PC-9 (cell line): ENCODE measurements around the gene CD80. TPM values are rescaled to one million over a fixed set of nuclear protein-coding genes. Genes with fewer than 3 reads are reported as not detected.

Source experiments
- BruUV-seq: library from RNA; stranded (reverse); fragments of 400-500 nt; replicated peaks from 2 replicates; lab custom pipeline; 2021; lab: Mats Ljungman, UMichigan
- CTCF ChIA-PET: fragments of 300-600 bp; sonication (Branson Sonifier 250); formaldehyde crosslinking; loops from one replicate; lab custom pipeline; 2022; ENCODE audit warnings: antibody characterized with exemption; lab: Charles Lee
- POLR2A ChIA-PET: fragments of 300-600 bp; sonication (Branson Sonifier 250); formaldehyde crosslinking; loops from one replicate; lab custom pipeline; 2022; ENCODE audit warnings: antibody characterized with exemption; ENCODE audit not compliant: unreplicated experiment; lab: Charles Lee
- DNase-seq, 2 experiments: peaks; one replicate each; pipeline versions ENCODE4 v3.0.0 to v3.0.0-alpha.2; 2015 to 2022; ENCODE audit warnings: mixed read lengths in 1 of 2
- H2AFZ ChIP-seq: fragments of 200-600 bp; sonication (generic); 2 replicates; pipeline ENCODE4 v1.8.1; 2017; ENCODE audit warnings: antibody characterized with exemption
- H3F3A ChIP-seq: fragments of 200-600 bp; sonication (generic); 2 replicates; pipeline ENCODE4 v1.8.1; 2017; ENCODE audit warnings: antibody characterized with exemption, mild to moderate bottlenecking, low read depth; ENCODE audit not compliant: insufficient read depth
- H3K27ac ChIP-seq: fragments of 200-600 bp; sonication (generic); 2 replicates; pipeline ENCODE4 v1.6.1; 2016; ENCODE audit warnings: mixed run types
- H3K27me3 ChIP-seq: fragments of 200-600 bp; sonication (generic); 2 replicates; pipeline ENCODE4 v1.6.1; 2016; ENCODE audit warnings: low read depth, mixed run types; ENCODE audit not compliant: insufficient read depth
- H3K36me3 ChIP-seq: fragments of 200-600 bp; sonication (generic); 2 replicates; pipeline ENCODE4 v1.6.1; 2016; ENCODE audit warnings: low read depth, mixed run types
- H3K4me1 ChIP-seq: fragments of 200-600 bp; sonication (generic); replicated peaks from 2 replicates; pipeline ENCODE4 v1.6.1; 2016; ENCODE audit warnings: mixed run types; ENCODE audit not compliant: insufficient read depth
- H3K4me2 ChIP-seq: fragments of 200-600 bp; sonication (generic); 2 replicates; pipeline ENCODE4 v1.6.1; 2017; ENCODE audit warnings: mixed run types
- H3K4me3 ChIP-seq: fragments of 200-600 bp; sonication (generic); 2 replicates; pipeline ENCODE4 v1.6.1; 2016; ENCODE audit warnings: mixed run types
- H3K79me2 ChIP-seq: fragments of 200-600 bp; sonication (generic); 2 replicates; pipeline ENCODE4 v1.6.1; 2017; ENCODE audit warnings: low read depth, mixed run types
- H3K9me2 ChIP-seq: fragments of 200-600 bp; sonication (generic); 2 replicates; pipeline ENCODE4 v1.8.1; 2017; ENCODE audit warnings: mild to moderate bottlenecking; ENCODE audit not compliant: insufficient read depth
- H3K9me3 ChIP-seq: fragments of 200-600 bp; sonication (generic); 2 replicates; pipeline ENCODE4 v1.8.1; 2016; ENCODE audit warnings: low read depth; ENCODE audit not compliant: insufficient read depth
- H4K20me1 ChIP-seq: fragments of 200-600 bp; sonication (generic); 2 replicates; pipeline ENCODE4 v1.8.1; 2017; ENCODE audit not compliant: insufficient read depth
- CTCF ChIP-seq: fragments of 200-600 bp; sonication (generic); conservative IDR thresholded peaks from 2 replicates; pipeline ENCODE4 v1.6.1; 2017; ENCODE audit warnings: mixed run types, antibody characterized with exemption, mild to moderate bottlenecking, moderate library complexity
- EZH2 ChIP-seq: fragments of 200-600 bp; sonication (generic); IDR thresholded peaks from 2 replicates; pipeline ENCODE4 v1.8.0; 2017; ENCODE audit warnings: antibody characterized with exemption, low read depth
- intact Hi-C: fragments of 100-400 bp; cut with micrococcal nuclease; formaldehyde crosslinking; loops from one replicate; pipeline ENCODE4 v1.10.0; 2022; ENCODE audit not compliant: unreplicated experiment
- total RNA-seq: library from RNA; stranded (reverse); gene quantifications from 2 replicates; pipeline ENCODE4 v1.2.3, GENCODE V29; 2021

The CD80 gene
- total RNA-seq, 1 experiment from 2014 or later, result not detected

GRCh38 chr3:119579366-119580066 lies 20.1 kb upstream of the CD80 start, which contains the start of gene ADPRH:
ADPRH (plus strand) TSS chr3:119579492; CDS start chr3:119582170, 2,678 bp downstream.
- Histone ChIP-seq H3K27me3 (no peaks in the 10 kb centered on the region), H3K4me2 (peak within 1 kb of the TSS; percentile 82), H2AFZ (peak within 1 kb of the TSS; percentile 77), H3F3A (no peaks in the 10 kb centered on the region), H4K20me1 (no peaks in the 10 kb centered on the region), H3K4me1 (no peaks in the 10 kb centered on the region), H3K27ac (no peak within 1 kb of the TSS), H3K9me3 (no peaks in the 10 kb centered on the region), H3K9me2 (no peaks in the 10 kb centered on the region), H3K36me3 (no peaks in the 10 kb centered on the region), H3K79me2 (no peaks in the 10 kb centered on the region), H3K4me3 (peak within 1 kb of the TSS; percentile 59)
- POLR2A ChIA-PET, result interaction anchor here (0.6 to 0.7 kb wide), 3 partner anchors 19 to 976 kb away, joined by 3 to 7 read pairs (median 5); partner anchors contain the start of gene TIMMDC1
- intact Hi-C loops, result loop anchor here (2.0 kb wide), 1 partner anchor 97 kb away; the partner anchor contains the start of gene COX17
- TSS peak; percentile 85 for BruUV-seq
- DNase-seq, result peak in 1 of 2 experiments; percentile 73
- TF ChIP-seq EZH2 (no peak), CTCF (no peak)
- CTCF ChIA-PET, result no interaction called here

GRCh38 chr3:119575507-119575906 lies 16.1 kb upstream of the CD80 start:
- no peak overlapping the region for H3K4me3 ChIP-seq
- TF ChIP-seq CTCF (no peak), EZH2 (no peak)
- no peaks in the 10 kb centered on the region for H3K9me3 ChIP-seq
- no peak overlapping the region for H3K4me2 ChIP-seq
- no peaks in the 10 kb centered on the region for H3K79me2 ChIP-seq
- POLR2A ChIA-PET, result no interaction called here
- H3F3A ChIP-seq, result no peaks in the 10 kb centered on the region
- H3K9me2 ChIP-seq, result no peaks in the 10 kb centered on the region
- DNase-seq, result no peak
- H3K36me3 ChIP-seq, result no peaks in the 10 kb centered on the region
- intact Hi-C loops, result no loop called here
- no peaks in the 10 kb centered on the region for H3K27me3 ChIP-seq
- CTCF ChIA-PET, result no interaction called here
- H3K27ac ChIP-seq, result no peak overlapping the region
- no peaks in the 10 kb centered on the region for H3K4me1 ChIP-seq
- no TSS peak for BruUV-seq
- no peaks in the 10 kb centered on the region for H4K20me1 ChIP-seq
- no peak overlapping the region for H2AFZ ChIP-seq

DNA sequence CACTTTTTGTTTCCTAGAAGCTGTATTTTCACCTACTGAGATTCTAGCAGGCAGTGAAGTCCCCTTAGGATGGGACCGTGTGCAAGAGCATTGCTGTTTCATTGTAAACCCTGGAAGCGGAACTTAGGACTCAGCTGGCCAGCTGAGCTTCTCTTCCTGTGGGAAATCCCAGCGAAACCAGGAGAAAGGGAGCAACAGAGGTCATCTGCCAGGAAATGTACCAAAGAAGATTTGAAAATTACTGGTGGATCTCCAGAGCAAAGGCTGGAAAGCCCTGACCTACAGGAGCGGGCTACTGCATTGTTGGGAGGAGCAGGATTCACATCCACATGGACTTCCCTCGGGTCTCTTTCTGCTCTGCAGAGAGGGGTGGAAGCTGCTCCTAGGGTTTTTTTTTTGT lies 12.3 kb upstream of the CD80 start:
- Histone ChIP-seq H3K27me3 (peaks cover 16% of the 10 kb centered on the region; the same call in 1 of the 2 replicates), H3K4me1 (no peaks in the 10 kb centered on the region), H4K20me1 (no peaks in the 10 kb centered on the region), H3K4me3 (no peak overlapping the region), H3K4me2 (no peak overlapping the region), H3K79me2 (no peaks in the 10 kb centered on the region), H3K9me3 (no peaks in the 10 kb centered on the region), H3K27ac (no peak overlapping the region), H3K9me2 (no peaks in the 10 kb centered on the region), H3K36me3 (no peaks in the 10 kb centered on the region), H2AFZ (no peak overlapping the region), H3F3A (no peaks in the 10 kb centered on the region)
- no peak for DNase-seq
- POLR2A ChIA-PET, result no interaction called here
- no TSS peak for BruUV-seq
- CTCF ChIA-PET, result no interaction called here
- TF ChIP-seq EZH2, result no peak
- intact Hi-C loops, result no loop called here
